Measurements from ENCODE around the gene DCT.

The DCT gene

DNA sequence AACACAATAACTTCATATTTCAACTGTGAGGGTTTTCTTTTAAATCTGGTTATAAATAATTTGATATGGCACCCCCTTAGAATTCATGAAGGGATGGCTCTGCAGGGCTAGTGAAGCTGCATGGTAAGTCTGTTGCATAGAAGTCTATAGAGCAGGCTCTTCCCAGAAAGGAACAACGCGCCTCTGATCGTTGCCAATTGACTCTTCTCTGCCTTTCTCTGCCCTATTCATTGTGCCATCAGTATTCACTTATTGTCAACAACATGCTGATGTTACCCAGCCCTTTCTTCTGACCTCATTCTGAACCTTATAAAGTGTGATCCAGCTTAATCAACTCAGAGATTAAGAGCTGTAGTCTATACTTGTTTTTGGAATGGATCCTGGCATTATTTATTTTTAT lies 16.3 kb upstream of the DCT start:
- no peak for TF ChIP-seq FOXM1 (IDR thresholded peaks at IDR 0.05; ENCODE audit: borderline replicate concordance, low read depth)
- TF ChIP-seq CEBPB (IDR thresholded peaks at IDR 0.05), result no peak
- no peak for TF ChIP-seq NFIC (IDR thresholded peaks at IDR 0.05)
- no peak for TF ChIP-seq TAF1 (IDR thresholded peaks at IDR 0.05; ENCODE audit: low read depth)
- no peak for TF ChIP-seq EGR1 (IDR thresholded peaks at IDR 0.05)
- no peak for TF ChIP-seq TCF12 (IDR thresholded peaks at IDR 0.05; ENCODE audit: low read depth)
- no peak for TF ChIP-seq EP300 (IDR thresholded peaks at IDR 0.05; ENCODE audit: borderline replicate concordance)

DNA sequence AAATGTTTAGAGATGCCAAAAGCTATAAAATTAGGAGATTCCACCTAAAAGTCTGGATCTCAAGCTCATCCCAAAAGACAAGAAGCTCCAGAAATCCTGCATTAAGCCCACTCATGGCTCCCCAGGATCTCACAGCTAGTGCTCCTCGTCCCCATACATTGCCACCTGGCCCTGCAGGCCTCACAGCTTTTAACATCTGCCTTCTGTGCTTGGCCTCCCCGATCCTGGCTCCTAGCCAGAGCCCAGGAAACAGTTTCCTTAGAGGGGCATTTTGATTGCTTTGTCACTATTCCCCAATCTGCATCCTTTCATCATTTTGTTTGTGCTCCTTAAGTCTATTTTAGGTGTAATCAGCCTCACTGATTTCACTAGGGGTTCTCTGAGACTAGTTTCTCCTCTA lies 14.5 kb upstream of the DCT start:
- TF ChIP-seq TEAD4 (IDR thresholded peaks at IDR 0.05) (no peak), EP300 (IDR thresholded peaks at IDR 0.05; ENCODE audit: borderline replicate concordance) (no peak), NFIC (IDR thresholded peaks at IDR 0.05) (no peak), FOXM1 (IDR thresholded peaks at IDR 0.05; ENCODE audit: borderline replicate concordance, low read depth) (no peak), EGR1 (IDR thresholded peaks at IDR 0.05) (no peak), CREB1 (IDR thresholded peaks at IDR 0.05; ENCODE audit: low read depth) (no peak), CEBPB (IDR thresholded peaks at IDR 0.05) (no peak), MAX (IDR thresholded peaks at IDR 0.05) (no peak), ZBTB7A (IDR thresholded peaks at IDR 0.05; ENCODE audit: low read depth) (no peak), RAD21 (IDR thresholded peaks at IDR 0.05; ENCODE audit: low read depth) (no peak), TCF12 (IDR thresholded peaks at IDR 0.05; ENCODE audit: low read depth) (no peak), YY1 (IDR thresholded peaks at IDR 0.05; ENCODE audit: low read depth) (no peak), TAF1 (IDR thresholded peaks at IDR 0.05; ENCODE audit: low read depth) (no peak)
- TF ChIP-seq, protein P1, sequence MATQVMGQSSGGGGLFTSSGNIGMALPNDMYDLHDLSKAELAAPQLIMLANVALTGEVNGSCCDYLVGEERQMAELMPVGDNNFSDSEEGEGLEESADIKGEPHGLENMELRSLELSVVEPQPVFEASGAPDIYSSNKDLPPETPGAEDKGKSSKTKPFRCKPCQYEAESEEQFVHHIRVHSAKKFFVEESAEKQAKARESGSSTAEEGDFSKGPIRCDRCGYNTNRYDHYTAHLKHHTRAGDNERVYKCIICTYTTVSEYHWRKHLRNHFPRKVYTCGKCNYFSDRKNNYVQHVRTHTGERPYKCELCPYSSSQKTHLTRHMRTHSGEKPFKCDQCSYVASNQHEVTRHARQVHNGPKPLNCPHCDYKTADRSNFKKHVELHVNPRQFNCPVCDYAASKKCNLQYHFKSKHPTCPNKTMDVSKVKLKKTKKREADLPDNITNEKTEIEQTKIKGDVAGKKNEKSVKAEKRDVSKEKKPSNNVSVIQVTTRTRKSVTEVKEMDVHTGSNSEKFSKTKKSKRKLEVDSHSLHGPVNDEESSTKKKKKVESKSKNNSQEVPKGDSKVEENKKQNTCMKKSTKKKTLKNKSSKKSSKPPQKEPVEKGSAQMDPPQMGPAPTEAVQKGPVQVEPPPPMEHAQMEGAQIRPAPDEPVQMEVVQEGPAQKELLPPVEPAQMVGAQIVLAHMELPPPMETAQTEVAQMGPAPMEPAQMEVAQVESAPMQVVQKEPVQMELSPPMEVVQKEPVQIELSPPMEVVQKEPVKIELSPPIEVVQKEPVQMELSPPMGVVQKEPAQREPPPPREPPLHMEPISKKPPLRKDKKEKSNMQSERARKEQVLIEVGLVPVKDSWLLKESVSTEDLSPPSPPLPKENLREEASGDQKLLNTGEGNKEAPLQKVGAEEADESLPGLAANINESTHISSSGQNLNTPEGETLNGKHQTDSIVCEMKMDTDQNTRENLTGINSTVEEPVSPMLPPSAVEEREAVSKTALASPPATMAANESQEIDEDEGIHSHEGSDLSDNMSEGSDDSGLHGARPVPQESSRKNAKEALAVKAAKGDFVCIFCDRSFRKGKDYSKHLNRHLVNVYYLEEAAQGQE (IDR thresholded peaks at IDR 0.05; ENCODE audit: low read depth), result no peak
- TF ChIP-seq, protein P2, sequence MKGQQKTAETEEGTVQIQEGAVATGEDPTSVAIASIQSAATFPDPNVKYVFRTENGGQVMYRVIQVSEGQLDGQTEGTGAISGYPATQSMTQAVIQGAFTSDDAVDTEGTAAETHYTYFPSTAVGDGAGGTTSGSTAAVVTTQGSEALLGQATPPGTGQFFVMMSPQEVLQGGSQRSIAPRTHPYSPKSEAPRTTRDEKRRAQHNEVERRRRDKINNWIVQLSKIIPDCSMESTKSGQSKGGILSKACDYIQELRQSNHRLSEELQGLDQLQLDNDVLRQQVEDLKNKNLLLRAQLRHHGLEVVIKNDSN (IDR thresholded peaks at IDR 0.05), result no peak

- TF ChIP-seq, protein P1 (IDR thresholded peaks at IDR 0.05; ENCODE audit: low read depth), result no peak
- TF ChIP-seq TEAD4 (IDR thresholded peaks at IDR 0.05) (no peak), EP300 (IDR thresholded peaks at IDR 0.05; ENCODE audit: borderline replicate concordance) (no peak), EGR1 (IDR thresholded peaks at IDR 0.05) (no peak), CREB1 (IDR thresholded peaks at IDR 0.05; ENCODE audit: low read depth) (no peak), NFIC (IDR thresholded peaks at IDR 0.05) (no peak), YY1 (IDR thresholded peaks at IDR 0.05; ENCODE audit: low read depth) (no peak), ZBTB7A (IDR thresholded peaks at IDR 0.05; ENCODE audit: low read depth) (no peak)
Observed at GRCh38 chr13:94487043-94487442, 7.6 kb upstream of the DCT start.

GRCh38 chr13:94483970-94484369 lies 4.5 kb upstream of the DCT start:
- TF ChIP-seq EP300 (IDR thresholded peaks at IDR 0.05; ENCODE audit: borderline replicate concordance) (no peak), TCF12 (IDR thresholded peaks at IDR 0.05; ENCODE audit: low read depth) (no peak), YY1 (IDR thresholded peaks at IDR 0.05; ENCODE audit: low read depth) (no peak), FOXM1 (IDR thresholded peaks at IDR 0.05; ENCODE audit: borderline replicate concordance, low read depth) (no peak), EGR1 (IDR thresholded peaks at IDR 0.05) (no peak), TAF1 (IDR thresholded peaks at IDR 0.05; ENCODE audit: low read depth) (no peak), ZBTB7A (IDR thresholded peaks at IDR 0.05; ENCODE audit: low read depth) (no peak), MAX (IDR thresholded peaks at IDR 0.05) (no peak), NFIC (IDR thresholded peaks at IDR 0.05) (no peak), CREB1 (IDR thresholded peaks at IDR 0.05; ENCODE audit: low read depth) (no peak), CEBPB (IDR thresholded peaks at IDR 0.05) (no peak), TEAD4 (IDR thresholded peaks at IDR 0.05) (no peak), RAD21 (IDR thresholded peaks at IDR 0.05; ENCODE audit: low read depth) (no peak)
- TF ChIP-seq, protein P2 (IDR thresholded peaks at IDR 0.05), result no peak
- TF ChIP-seq, protein P1 (IDR thresholded peaks at IDR 0.05; ENCODE audit: low read depth), result no peak

All from Ishikawa (cell line).